ENCODE data around the gene EEA1.

The EEA1 gene

GRCh38 chr12:92938018-92938417, 8.9 kb upstream of the EEA1 start:
- no peak for DNase-seq (ENCODE audit: low spot score)

GRCh38 chr12:92933606-92934005, 4.5 kb upstream of the EEA1 start:
- peak; percentile 42 for DNase-seq (ENCODE audit: low spot score)

GRCh38 chr12:92930421-92930820, 1.3 kb upstream of the EEA1 start:
- DNase-seq (ENCODE audit: low spot score) = no peak

GRCh38 chr12:92929983-92930382, 888 bp upstream of the EEA1 start:
- DNase-seq (ENCODE audit: low spot score) = no peak

GRCh38 chr12:92928421-92928961, 604 bp downstream of the EEA1 start:
- peak; percentile 58 for DNase-seq (ENCODE audit: low spot score)

GRCh38 chr12:92927436-92928281, 1.4 kb downstream of the EEA1 start:
- DNase-seq (ENCODE audit: low spot score) = no peak

GRCh38 chr12:92927055-92927435, 2.0 kb downstream of the EEA1 start:
- no peak for DNase-seq (ENCODE audit: low spot score)

GRCh38 chr12:92926549-92926948, 2.5 kb downstream of the EEA1 start:
- DNase-seq (ENCODE audit: low spot score) = no peak

- no peak for DNase-seq (ENCODE audit: low spot score)
Observed at GRCh38 chr12:92921877-92922276, 7.2 kb downstream of the EEA1 start.

GRCh38 chr12:92915365-92915764, 13.7 kb downstream of the EEA1 start:
- no peak for DNase-seq (ENCODE audit: low spot score)

GRCh38 chr12:92914170-92914569, 14.9 kb downstream of the EEA1 start:
- no peak for DNase-seq (ENCODE audit: low spot score)

GRCh38 chr12:92912672-92913071, 16.4 kb downstream of the EEA1 start:
- DNase-seq (ENCODE audit: low spot score) = no peak

GRCh38 chr12:92912052-92912451, 17.0 kb downstream of the EEA1 start:
- DNase-seq (ENCODE audit: low spot score) = no peak

GRCh38 chr12:92911339-92911738, 17.8 kb downstream of the EEA1 start:
- no peak for DNase-seq (ENCODE audit: low spot score)

GRCh38 chr12:92908108-92908507, 21.0 kb downstream of the EEA1 start:
- DNase-seq (ENCODE audit: low spot score) = no peak

- DNase-seq (ENCODE audit: low spot score) = no peak
Observed at GRCh38 chr12:92905811-92906554, 23.1 kb downstream of the EEA1 start.

- DNase-seq (ENCODE audit: low spot score) = no peak
Observed at GRCh38 chr12:92905258-92905810, 23.8 kb downstream of the EEA1 start.

- no peak for DNase-seq (ENCODE audit: low spot score)
Observed at GRCh38 chr12:92900941-92901340, 28.2 kb downstream of the EEA1 start.

GRCh38 chr12:92899386-92900001, 29.6 kb downstream of the EEA1 start:
- DNase-seq (ENCODE audit: low spot score) = peak; percentile 11

GRCh38 chr12:92898755-92899154, 30.3 kb downstream of the EEA1 start:
- DNase-seq (ENCODE audit: low spot score) = no peak

GRCh38 chr12:92897844-92898243, 31.3 kb downstream of the EEA1 start:
- no peak for DNase-seq (ENCODE audit: low spot score)

- DNase-seq (ENCODE audit: low spot score) = no peak
Observed at GRCh38 chr12:92890601-92891106, 38.4 kb downstream of the EEA1 start.

Data from iPS-NIHi11 (cell line).